HUES6 (cell line): ENCODE measurements around the gene ZZZ3.
A peak's percentile ranks its signal among the peaks of the same experiment; 100 is the strongest.
"Not testable (repeated sequence)": the region's sequence is repeated elsewhere in the genome, so short reads cannot be mapped to it uniquely, and the experiment has no call there.

Source experiments
- H3K27ac ChIP-seq: 2 replicates; pipeline ENCODE4 v1.7.0; 2013; ENCODE audit warnings: low read depth, mild to moderate bottlenecking, low read length, inconsistent platforms
- H3K27me3 ChIP-seq: 2 replicates; pipeline ENCODE4 v1.6.1; 2013; ENCODE audit warnings: low read length; ENCODE audit not compliant: control insufficient read depth, insufficient read depth
- H3K36me3 ChIP-seq: 2 replicates; pipeline ENCODE4 v1.6.1; 2013; ENCODE audit warnings: low read length; ENCODE audit not compliant: control insufficient read depth, insufficient read depth
- H3K4me1 ChIP-seq: 2 replicates; pipeline ENCODE4 v1.6.1; 2013; ENCODE audit warnings: low read length; ENCODE audit not compliant: control insufficient read depth, insufficient read depth
- H3K4me3 ChIP-seq: 2 replicates; pipeline ENCODE4 v1.5.1; 2013; ENCODE audit warnings: low read depth, low read length
- H3K9ac ChIP-seq: one replicate; pipeline ENCODE4 v1.6.1; 2013; ENCODE audit warnings: mild to moderate bottlenecking, low read length
- H3K9me3 ChIP-seq: 2 replicates; pipeline ENCODE4 v1.6.1; 2013; ENCODE audit warnings: low read depth, low read length; ENCODE audit not compliant: control insufficient read depth, insufficient read depth

The ZZZ3 gene

DNA sequence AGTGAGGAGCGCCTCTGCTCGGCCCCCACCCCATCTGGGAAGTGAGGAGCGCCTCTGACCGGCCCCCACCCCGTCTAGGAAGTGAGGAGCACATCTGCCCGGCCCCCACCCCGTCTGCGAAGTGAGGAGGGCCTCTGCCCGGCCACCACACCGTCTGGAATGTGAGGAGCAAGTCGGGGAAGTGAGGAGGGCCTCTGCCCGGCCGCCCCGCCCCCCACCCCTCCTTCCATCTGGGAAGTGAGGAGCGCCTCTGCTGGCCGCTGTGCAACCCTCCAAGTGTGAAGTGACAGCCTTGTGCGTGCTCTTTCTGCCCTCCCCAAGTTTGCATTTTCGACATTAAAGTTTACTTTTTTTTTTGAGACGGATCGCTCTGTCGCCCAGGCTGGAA, 5.1 kb upstream of the ZZZ3 start:
- Histone ChIP-seq H3K9ac (no peak overlapping the region), H3K4me3 (peak overlapping the region; percentile 54), H3K36me3 (no peaks in the 10 kb centered on the region; the same call in 1 of the 2 replicates), H3K27me3 (no peaks in the 10 kb centered on the region), H3K27ac (peak overlapping the region; percentile 50; the same call in 1 of the 2 replicates), H3K4me1 (0 out of 2 replicates have a peak, but pooled peaks cover 2% of the 10 kb centered on the region), H3K9me3 (no peaks in the 10 kb centered on the region)

DNA sequence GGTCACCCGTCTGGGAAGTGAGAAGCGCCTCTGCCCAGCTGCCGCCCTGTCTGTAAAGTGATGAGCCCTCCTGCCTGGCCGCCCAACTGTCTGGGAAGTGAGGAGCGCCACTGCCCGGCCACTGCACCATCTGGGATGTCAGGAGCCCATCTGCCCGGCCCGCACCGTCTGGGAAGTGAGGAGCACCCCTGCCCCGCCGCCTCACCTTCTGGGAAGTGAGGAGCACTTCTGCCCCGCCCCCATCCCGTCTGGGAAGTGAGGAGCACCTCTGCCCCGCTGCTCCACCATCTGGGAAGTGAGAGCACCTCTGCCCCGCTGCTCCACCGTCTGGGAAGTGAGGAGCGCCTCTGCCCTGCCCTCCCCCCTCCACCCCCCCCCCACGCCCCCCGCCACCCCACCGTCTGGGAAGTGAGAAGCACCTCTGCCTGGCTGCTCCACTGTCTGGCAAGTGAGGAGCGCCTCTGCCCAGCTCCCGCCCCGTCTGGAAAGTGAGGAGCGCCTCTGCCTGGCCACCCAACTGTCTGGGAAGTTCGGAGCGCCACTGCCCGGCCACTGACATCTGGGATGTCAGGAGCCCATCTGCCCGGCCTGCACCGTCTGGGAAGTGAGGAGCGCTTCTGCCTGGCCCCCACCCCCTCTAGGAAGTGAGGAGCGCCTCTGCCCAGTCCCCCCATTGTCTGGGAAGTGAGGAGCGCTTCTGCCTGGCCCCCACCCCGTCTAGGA, 4.5 kb upstream of the ZZZ3 start:
- H3K4me1 ChIP-seq, result 0 out of 2 replicates have a peak, but pooled peaks cover 2% of the 10 kb centered on the region
- no peak overlapping the region for H3K9ac ChIP-seq
- H3K9me3 ChIP-seq, result no peaks in the 10 kb centered on the region
- H3K27ac ChIP-seq, result peak overlapping the region; percentile 50; the same call in 1 of the 2 replicates
- no peaks in the 10 kb centered on the region for H3K27me3 ChIP-seq
- H3K36me3 ChIP-seq, result no peaks in the 10 kb centered on the region; the same call in 1 of the 2 replicates
- peak overlapping the region; percentile 54; the same call in 1 of the 2 replicates for H3K4me3 ChIP-seq

DNA sequence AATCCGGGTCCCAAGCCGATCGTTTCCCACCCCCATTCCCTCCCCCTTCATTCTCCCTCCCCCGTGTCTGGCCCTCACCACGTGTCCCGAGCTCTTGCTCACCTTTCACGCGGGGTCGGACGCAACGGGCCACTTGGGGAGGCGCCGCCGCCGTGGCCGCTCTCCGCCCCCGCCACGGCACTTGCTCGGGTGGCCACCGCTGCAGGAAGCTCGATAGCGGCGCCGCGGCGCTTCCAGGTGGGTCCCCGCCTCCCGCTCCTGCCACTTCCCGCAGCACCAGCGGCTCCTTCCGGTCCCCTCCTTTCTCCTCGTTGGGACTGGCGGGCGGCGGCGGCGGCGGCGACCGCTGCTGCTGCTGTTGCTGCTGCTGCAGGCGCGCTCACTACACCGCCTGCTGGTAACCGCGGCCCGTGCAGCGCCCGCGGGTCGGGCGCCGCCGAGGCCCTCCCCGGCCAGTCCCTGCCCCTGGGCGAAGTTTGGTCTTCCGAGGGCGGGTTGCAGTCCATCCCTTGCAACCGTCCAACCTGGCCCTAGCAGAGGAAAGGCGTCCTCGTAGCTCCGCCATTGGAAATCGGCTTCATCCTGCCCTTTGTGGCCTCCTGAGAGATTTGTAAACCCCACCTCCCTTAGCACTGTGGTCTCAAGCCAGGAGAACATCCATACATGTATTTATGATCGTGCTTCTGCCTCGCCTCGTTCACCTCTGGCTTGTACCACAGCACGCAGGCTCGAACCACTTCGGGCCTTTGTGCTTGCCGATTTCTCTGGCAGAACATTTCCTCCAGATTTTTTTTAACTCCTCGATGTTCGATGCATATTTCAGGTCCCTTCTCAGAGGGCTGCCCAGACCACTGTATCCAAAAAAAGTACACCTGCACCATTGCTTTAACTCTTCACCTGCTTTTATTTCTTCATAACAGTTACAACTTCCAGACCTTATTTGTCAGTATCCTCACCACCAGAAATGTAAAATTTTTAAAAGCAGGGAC, 996 bp upstream of the ZZZ3 start:
- Histone ChIP-seq H3K9ac (peak overlapping the region; percentile 99), H3K36me3 (no peaks in the 10 kb centered on the region; the same call in 1 of the 2 replicates), H3K4me3 (peak overlapping the region; percentile 94), H3K9me3 (no peaks in the 10 kb centered on the region), H3K27ac (peak overlapping the region; percentile 83), H3K4me1 (peaks cover 6% of the 10 kb centered on the region; the same call in 1 of the 2 replicates), H3K27me3 (no peaks in the 10 kb centered on the region)

DNA sequence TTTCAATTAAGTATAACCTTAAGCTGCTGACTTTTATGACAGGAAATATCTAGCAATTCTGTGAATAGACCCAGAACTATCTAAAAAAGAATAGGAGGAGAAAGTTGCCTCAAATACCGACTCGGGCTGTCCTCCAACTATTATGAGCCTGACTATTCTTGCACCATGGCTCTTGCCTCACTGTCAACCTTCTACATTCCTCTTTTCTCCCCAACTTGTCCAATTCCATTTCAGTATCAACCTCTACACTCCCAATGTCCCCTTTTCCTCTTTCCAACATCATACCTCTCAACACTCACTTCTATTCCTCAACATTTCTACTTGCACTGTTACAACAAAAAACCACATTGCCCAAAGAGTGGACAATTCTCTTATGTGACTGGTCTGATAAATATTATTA, 2.3 kb downstream of the ZZZ3 start:
- no peak overlapping the region for H3K27ac ChIP-seq

DNA sequence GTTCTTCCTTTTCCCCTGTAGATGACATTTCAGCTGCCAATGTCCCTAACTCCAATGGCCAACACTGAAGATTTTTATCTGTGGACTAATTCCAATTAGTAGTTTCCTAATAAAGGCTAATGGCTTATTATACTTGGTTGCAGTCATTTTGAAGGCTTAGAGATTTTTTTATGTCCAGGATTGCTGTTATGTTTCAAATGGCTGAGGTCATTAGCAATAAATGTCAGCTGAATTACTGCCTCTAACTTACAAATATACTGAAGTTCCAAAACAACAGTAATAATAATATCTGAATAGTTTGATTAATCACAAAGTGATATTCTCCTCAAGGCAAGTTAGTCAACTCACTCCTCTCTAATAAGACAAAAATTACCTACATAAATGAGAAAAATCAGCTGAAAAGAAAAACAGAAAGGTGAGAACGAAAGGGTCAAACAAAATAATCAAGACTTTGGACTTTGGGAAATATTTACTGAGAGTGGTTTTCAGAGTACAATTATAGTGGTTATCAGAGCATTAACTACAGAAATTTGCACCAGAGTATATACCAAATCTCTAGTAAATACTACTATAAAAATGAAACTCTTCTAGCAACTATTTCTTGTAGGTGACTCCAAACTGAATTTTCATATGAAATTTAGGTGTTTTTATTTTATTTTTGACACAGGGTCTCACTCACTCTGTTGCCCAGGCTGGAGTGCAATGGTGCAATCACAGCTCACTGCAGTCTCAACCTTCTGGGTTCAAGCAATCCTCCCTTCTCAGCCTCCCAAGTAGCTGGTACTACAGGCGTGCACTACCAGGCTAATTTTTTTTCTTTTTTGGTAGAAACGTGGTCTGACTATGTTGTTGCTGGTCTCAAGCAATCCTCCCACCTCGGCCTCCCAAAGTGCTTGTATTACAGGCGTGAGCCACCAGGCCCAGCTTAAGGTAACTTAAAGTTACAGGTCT, 3.5 kb downstream of the ZZZ3 start:
- Histone ChIP-seq H3K9ac (no peak overlapping the region), H3K9me3 (no peaks in the 10 kb centered on the region), H3K27me3 (no peaks in the 10 kb centered on the region), H3K4me1 (peaks cover 4% of the 10 kb centered on the region; the same call in 1 of the 2 replicates), H3K27ac (no peak overlapping the region), H3K36me3 (peaks cover 4% of the 10 kb centered on the region), H3K4me3 (no peak overlapping the region)

More for the DNA sequence above, 2.3 kb downstream of the ZZZ3 start:
- Histone ChIP-seq H3K36me3 (peaks cover 4% of the 10 kb centered on the region), H3K9me3 (no peaks in the 10 kb centered on the region), H3K4me1 (peaks cover 6% of the 10 kb centered on the region; the same call in 1 of the 2 replicates), H3K4me3 (no peak overlapping the region), H3K9ac (no peak overlapping the region), H3K27me3 (no peaks in the 10 kb centered on the region)

DNA sequence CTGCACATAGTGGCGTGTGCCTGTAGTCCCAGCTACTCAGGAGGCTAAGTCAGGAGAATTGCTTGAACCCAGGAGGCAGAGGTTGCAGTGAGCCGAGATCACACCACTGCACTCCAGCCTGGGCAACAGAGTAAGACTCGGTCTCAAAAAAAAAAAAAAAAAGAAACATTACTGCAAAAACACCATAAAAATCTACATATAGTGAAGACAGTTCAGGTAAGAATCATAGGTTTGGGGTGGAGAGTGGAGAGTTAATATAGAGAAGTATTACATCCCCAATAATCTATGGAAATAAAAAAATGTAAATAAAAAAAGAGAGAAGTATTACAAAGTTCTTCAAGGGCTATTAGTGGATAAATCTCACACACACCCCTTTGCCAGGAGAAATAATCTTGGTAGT, 7.7 kb downstream of the ZZZ3 start:
- not testable (repeated sequence) for H3K4me1 ChIP-seq, H3K36me3 ChIP-seq, H3K27ac ChIP-seq, H3K9ac ChIP-seq, H3K9me3 ChIP-seq, H3K27me3 ChIP-seq, H3K4me3 ChIP-seq

DNA sequence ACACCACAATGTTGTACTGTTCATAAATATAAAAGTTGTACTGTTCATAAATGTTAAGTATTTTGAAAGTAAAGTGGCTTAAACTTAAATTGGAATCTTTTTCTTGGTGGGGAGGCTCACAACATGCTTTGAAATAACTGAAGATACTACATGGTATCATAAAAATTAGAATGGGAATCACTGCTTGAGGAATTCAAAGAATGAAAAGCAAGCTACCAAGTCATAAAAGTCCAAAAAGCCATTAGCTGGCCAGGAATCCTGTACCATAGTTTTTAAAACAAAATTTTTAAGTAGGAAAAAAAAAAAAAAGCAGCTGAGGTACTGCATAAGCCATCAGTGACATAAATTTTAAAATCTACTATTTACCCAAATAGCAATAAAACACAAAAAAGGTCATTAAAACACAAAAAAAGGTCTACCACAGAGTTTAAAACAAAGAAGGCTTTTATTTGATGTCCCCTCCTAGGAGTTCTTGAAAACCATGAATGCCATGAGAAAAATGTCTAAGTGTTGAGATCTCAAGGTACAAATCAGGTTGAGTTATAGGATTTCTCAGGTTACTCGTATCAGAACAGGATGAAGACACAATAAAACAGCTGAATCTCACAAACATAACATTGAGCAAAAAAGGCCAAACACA, 8.6 kb downstream of the ZZZ3 start:
- H3K27me3 ChIP-seq, result no peaks in the 10 kb centered on the region
- H3K36me3 ChIP-seq, result peaks cover 4% of the 10 kb centered on the region; the same call in 1 of the 2 replicates
- no peak overlapping the region for H3K4me3 ChIP-seq
- H3K27ac ChIP-seq, result no peak overlapping the region
- no peak overlapping the region for H3K9ac ChIP-seq
- H3K4me1 ChIP-seq, result peaks cover 7% of the 10 kb centered on the region; the same call in 1 of the 2 replicates
- H3K9me3 ChIP-seq, result no peaks in the 10 kb centered on the region

DNA sequence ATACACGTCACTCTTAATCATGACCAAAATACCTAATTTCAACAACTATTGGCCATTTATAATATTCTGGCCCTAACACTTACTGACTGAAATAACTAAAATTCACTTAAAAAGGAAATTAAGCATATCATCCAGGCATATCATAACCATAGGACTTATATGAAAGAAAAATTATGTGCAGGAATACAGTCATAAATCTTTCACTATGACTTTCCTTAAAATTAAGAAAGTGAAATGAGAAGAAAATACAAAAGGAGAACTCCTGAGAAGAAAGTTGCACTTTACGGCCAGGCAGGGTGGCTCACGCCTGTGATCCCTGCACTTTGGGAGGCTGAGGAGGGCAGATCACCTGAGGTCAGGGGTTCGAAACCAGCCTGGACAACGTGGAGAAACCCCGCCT, 9.4 kb downstream of the ZZZ3 start:
- H3K27me3 ChIP-seq, result no peaks in the 10 kb centered on the region
- no peak overlapping the region for H3K9ac ChIP-seq
- peaks cover 7% of the 10 kb centered on the region; the same call in 1 of the 2 replicates for H3K4me1 ChIP-seq

DNA sequence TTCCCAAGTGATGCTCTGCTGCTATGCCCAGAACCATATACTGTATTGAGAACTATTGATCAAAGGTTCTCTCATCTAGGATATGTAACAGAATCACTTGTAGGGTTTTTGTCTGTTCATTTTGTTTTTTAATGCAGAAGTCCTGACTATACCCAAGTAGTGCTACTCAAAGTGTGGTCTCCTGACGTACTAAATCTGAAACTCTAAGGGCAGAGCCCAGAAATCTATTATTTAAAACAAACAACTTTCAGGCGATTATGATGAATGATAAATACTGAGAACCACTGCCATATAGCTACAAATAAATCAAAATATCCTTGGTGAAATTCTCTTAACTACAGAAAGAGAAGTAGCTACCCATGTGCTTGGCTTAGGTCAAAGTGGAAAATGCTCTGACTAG, 10.1 kb downstream of the ZZZ3 start:
- H3K4me3 ChIP-seq, result no peak overlapping the region
- no peaks in the 10 kb centered on the region for H3K9me3 ChIP-seq
- no peaks in the 10 kb centered on the region for H3K27me3 ChIP-seq
- peaks cover 8% of the 10 kb centered on the region for H3K4me1 ChIP-seq
- peaks cover 4% of the 10 kb centered on the region; the same call in 1 of the 2 replicates for H3K36me3 ChIP-seq
- no peak overlapping the region for H3K27ac ChIP-seq
- H3K9ac ChIP-seq, result no peak overlapping the region

More for the DNA sequence above, 9.4 kb downstream of the ZZZ3 start:
- Histone ChIP-seq H3K27ac (no peak overlapping the region), H3K4me3 (no peak overlapping the region), H3K9me3 (no peaks in the 10 kb centered on the region), H3K36me3 (peaks cover 4% of the 10 kb centered on the region; the same call in 1 of the 2 replicates)

DNA sequence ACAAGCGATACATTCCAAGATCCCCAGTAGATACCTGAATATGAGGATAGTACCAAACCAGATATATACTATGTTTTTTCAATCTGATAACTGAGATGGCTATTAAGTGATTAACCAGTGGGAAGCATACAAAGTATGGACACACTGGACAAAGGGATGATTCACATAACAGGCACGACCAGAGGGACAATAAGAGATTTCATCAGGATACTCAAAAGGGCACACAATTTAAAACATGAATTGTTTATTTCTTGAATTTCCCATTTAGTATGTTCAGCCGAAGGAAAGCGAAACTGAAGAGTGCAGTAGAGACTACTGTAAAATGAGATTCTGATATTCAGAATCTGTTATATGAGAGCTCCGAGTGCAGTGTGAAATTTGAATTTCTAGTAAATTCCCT, 10.6 kb downstream of the ZZZ3 start:
- no peak overlapping the region for H3K4me3 ChIP-seq
- peaks cover 10% of the 10 kb centered on the region for H3K4me1 ChIP-seq
- H3K9ac ChIP-seq, result no peak overlapping the region

More for the DNA sequence above, 10.6 kb downstream of the ZZZ3 start:
- H3K27ac ChIP-seq, result no peak overlapping the region
- H3K27me3 ChIP-seq, result no peaks in the 10 kb centered on the region
- peaks cover 4% of the 10 kb centered on the region; the same call in 1 of the 2 replicates for H3K36me3 ChIP-seq
- H3K9me3 ChIP-seq, result no peaks in the 10 kb centered on the region
